ENCODE results near the gene KRTAP2-1.

- TF ChIP-seq CTCF (conservative IDR thresholded peaks at IDR 0.05; ENCODE audit: low read length) (no peak), EZH2phosphoT487 (IDR thresholded peaks at IDR 0.05; ENCODE audit: borderline replicate concordance, low read depth, low read length) (no peak)
Observed at GRCh38 chr17:41026715-41027471, 20.2 kb downstream of the KRTAP2-1 start, which contains the start of gene KRTAP1-5.
